K562 (cell line): ENCODE data around the gene BEND4.

Source experiments
- BCL6 ChIP-seq: fragments of 250-450 bp; sonication (Bioruptor Pico); IDR thresholded peaks from 2 replicates; pipeline ENCODE4 v1.4.0; 2020
- EP300 ChIP-seq: IDR thresholded peaks from 2 replicates; pipeline ENCODE4 v1.6.1; 2012; ENCODE audit warnings: low read length, improper control_type of control experiment
- FOXM1 ChIP-seq, 2 experiments: fragments of 450-650 bp in 1 of 2; sonication (generic) in 1 of 2; formaldehyde crosslinking in 1 of 2; IDR thresholded peaks; 2 replicates each; pipeline versions ENCODE4 v1.6.1 to v1.9.0; 2017 to 2022; ENCODE audit warnings: low read depth in 2 of 2, mild to moderate bottlenecking in 2 of 2, missing genetic modification reagents in 1 of 2, moderate library complexity in 1 of 2
- POLR2AphosphoS5 ChIP-seq: IDR thresholded peaks from 2 replicates; pipeline ENCODE4 v1.6.1; 2011; ENCODE audit warnings: mild to moderate bottlenecking, low read depth, low read length, moderate library complexity; ENCODE audit not compliant: control insufficient read depth, insufficient read depth
- SP1 ChIP-seq: sonication (generic); formaldehyde crosslinking; IDR thresholded peaks from 2 replicates; pipeline ENCODE4 v1.8.1; 2022; ENCODE audit warnings: mild to moderate bottlenecking, missing genetic modification reagents
- TAF1 ChIP-seq: IDR thresholded peaks from 2 replicates; pipeline ENCODE4 v1.6.1; 2011; ENCODE audit warnings: mild to moderate bottlenecking, low read length, moderate library complexity; ENCODE audit not compliant: insufficient read depth, control insufficient read depth, severe bottlenecking; ENCODE audit errors: extremely low read depth
- ZSCAN29 ChIP-seq: fragments of 450-650 bp; IDR thresholded peaks from 2 replicates; pipeline ENCODE4 v1.6.1; 2017
- TF ChIP-seq, protein P1 (sequence below): sonication (generic); formaldehyde crosslinking; IDR thresholded peaks from 2 replicates; pipeline ENCODE4 v1.9.0; 2022; ENCODE audit warnings: mild to moderate bottlenecking, missing genetic modification reagents

DNA sequence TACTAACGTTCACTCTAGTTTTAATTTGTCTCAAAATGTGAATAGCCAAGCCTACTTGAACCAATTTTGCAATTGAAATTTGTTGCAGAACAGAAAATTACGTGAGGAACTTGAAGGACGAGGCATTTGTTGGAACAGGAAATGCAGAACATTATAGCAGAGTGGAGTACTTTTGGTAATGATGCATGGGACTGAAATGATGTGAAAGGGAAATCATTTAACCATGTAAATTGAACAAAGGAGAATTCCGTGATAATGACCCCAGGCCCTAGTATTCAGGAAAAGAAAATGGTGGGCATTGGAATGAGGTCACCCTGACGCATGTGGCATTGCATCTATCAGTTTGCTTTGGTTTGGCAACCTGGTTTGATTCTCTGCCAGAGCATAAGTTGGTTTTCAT lies 44.9 kb upstream of the BEND4 start:
- TF ChIP-seq ZSCAN29 (no peak), BCL6 (no peak), SP1 (CRISPR knock-in tag) (no peak), POLR2AphosphoS5 (no peak), FOXM1 (IDR thresholded peaks at IDR 0.05; ENCODE audit: low read depth) (no peak), FOXM1 (CRISPR knock-in tag; IDR thresholded peaks at IDR 0.05; ENCODE audit: low read depth) (no peak), TAF1 (no peak), EP300 (no peak)
- TF ChIP-seq, protein P1, sequence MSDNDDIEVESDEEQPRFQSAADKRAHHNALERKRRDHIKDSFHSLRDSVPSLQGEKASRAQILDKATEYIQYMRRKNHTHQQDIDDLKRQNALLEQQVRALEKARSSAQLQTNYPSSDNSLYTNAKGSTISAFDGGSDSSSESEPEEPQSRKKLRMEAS (CRISPR knock-in tag): no peak
